ENCODE data around the gene PADI6. TPM values are rescaled to one million over a fixed set of nuclear protein-coding genes. Genes with fewer than 3 reads are reported as not detected.

Gene PADI6
- total and polyA plus RNA-seq, 4 experiments from 2014 or later: 0.10 TPM; not detected in 3

GRCh38 chr1:17370618-17371017, 1.4 kb upstream of the PADI6 start:
- H3K36me3 ChIP-seq (ENCODE audit: insufficient read depth, low read length): no peaks in the 10 kb centered on the region
- Mint-ChIP-seq H3K36me3 (no peaks in the 10 kb centered on the region), H3K4me1 (no peaks in the 10 kb centered on the region), H3K27me3 (peaks cover 5 to 6% of the 10 kb centered on the region in 2 donors), H3K9me3 (no peaks in the 10 kb centered on the region), H3K27ac (no peak overlapping the region), H3K4me3 (no peak overlapping the region)
- CTCF ChIA-PET (ENCODE audit: partially characterized antibody): no interaction called here
- intact Hi-C loops (cut with micrococcal nuclease): no loop called here
- POLR2A ChIA-PET (ENCODE audit: partially characterized antibody): no interaction called here
- DNase-seq: no peak
- H3K9me3 ChIP-seq (ENCODE audit: control insufficient read depth in 1 of 2, low read length in 2 of 2): no peaks in the 10 kb centered on the region
- H3K27ac ChIP-seq (ENCODE audit: low read depth, low read length): no peak overlapping the region
- H3K4me3 ChIP-seq (ENCODE audit: low read length in 2 of 2): no peak overlapping the region
- no peaks in the 10 kb centered on the region for H3K4me1 ChIP-seq (ENCODE audit: insufficient read depth, low read length)
- peaks cover 6% of the 10 kb centered on the region for H3K27me3 ChIP-seq (ENCODE audit: insufficient read depth, low read length)

GRCh38 chr1:17372955-17373354, 959 bp downstream of the PADI6 start:
- H3K4me1 ChIP-seq (ENCODE audit: insufficient read depth, low read length): no peaks in the 10 kb centered on the region
- H3K9me3 Mint-ChIP-seq: peaks cover 0 to 2% (median 0%) of the 10 kb centered on the region in 8 donors
- H3K36me3 Mint-ChIP-seq: no peaks in the 10 kb centered on the region
- no peak overlapping the region for H3K4me3 Mint-ChIP-seq
- no peaks in the 10 kb centered on the region for H3K4me1 Mint-ChIP-seq
- no peaks in the 10 kb centered on the region for H3K36me3 ChIP-seq (ENCODE audit: insufficient read depth, low read length)
- no peak overlapping the region for H3K4me3 ChIP-seq (ENCODE audit: low read length in 2 of 2)
- no peak for DNase-seq
- H3K27ac ChIP-seq (ENCODE audit: low read depth, low read length): no peak overlapping the region
- peaks cover 2 to 10% of the 10 kb centered on the region in 2 donors for H3K27me3 Mint-ChIP-seq
- intact Hi-C loops (cut with micrococcal nuclease): no loop called here
- CTCF ChIA-PET (ENCODE audit: partially characterized antibody): no interaction called here
- POLR2A ChIA-PET (ENCODE audit: partially characterized antibody): no interaction called here
- no peaks in the 10 kb centered on the region for H3K9me3 ChIP-seq (ENCODE audit: control insufficient read depth in 1 of 2, low read length in 2 of 2)
- peaks cover 6% of the 10 kb centered on the region for H3K27me3 ChIP-seq (ENCODE audit: insufficient read depth, low read length)
- no peak overlapping the region for H3K27ac Mint-ChIP-seq

DNA sequence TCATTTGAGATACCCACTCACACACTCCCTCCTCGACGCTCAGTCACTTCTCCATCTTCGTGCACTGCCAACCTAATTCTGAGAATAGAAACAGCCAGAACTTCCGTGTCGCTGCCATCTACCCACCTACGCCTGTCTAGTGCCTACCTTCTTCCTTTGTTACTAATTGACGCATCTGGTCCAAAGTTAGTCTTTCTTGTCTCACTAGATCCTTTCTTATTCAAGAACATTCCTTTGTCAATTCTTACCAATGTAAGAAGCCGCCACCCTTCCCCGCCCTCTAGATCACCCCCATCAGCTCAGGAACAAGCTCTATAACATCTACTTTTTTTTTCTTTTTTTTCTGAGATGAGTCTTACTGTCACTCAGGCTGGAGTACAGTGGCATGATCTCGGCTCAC, 3.7 kb downstream of the PADI6 start:
- ChIA-PET CTCF (ENCODE audit: partially characterized antibody) (no interaction called here), POLR2A (ENCODE audit: partially characterized antibody) (no interaction called here)
- Mint-ChIP-seq H3K9me3 (peaks cover 0 to 2% (median 0%) of the 10 kb centered on the region in 8 donors), H3K4me3 (no peak overlapping the region), H3K4me1 (no peaks in the 10 kb centered on the region), H3K36me3 (no peaks in the 10 kb centered on the region), H3K27ac (no peak overlapping the region), H3K27me3 (peaks cover 6 to 8% of the 10 kb centered on the region in 2 donors)
- H3K4me1 ChIP-seq (ENCODE audit: insufficient read depth, low read length): no peaks in the 10 kb centered on the region
- no peak overlapping the region for H3K4me3 ChIP-seq (ENCODE audit: low read length in 2 of 2)
- H3K9me3 ChIP-seq (ENCODE audit: control insufficient read depth in 1 of 2, low read length in 2 of 2): no peaks in the 10 kb centered on the region
- H3K27ac ChIP-seq (ENCODE audit: low read depth, low read length): no peak overlapping the region
- no peaks in the 10 kb centered on the region for H3K36me3 ChIP-seq (ENCODE audit: insufficient read depth, low read length)
- intact Hi-C loops (cut with micrococcal nuclease): no loop called here
- no peak for DNase-seq
- peaks cover under 1% of the 10 kb centered on the region for H3K27me3 ChIP-seq (ENCODE audit: insufficient read depth, low read length)

DNA sequence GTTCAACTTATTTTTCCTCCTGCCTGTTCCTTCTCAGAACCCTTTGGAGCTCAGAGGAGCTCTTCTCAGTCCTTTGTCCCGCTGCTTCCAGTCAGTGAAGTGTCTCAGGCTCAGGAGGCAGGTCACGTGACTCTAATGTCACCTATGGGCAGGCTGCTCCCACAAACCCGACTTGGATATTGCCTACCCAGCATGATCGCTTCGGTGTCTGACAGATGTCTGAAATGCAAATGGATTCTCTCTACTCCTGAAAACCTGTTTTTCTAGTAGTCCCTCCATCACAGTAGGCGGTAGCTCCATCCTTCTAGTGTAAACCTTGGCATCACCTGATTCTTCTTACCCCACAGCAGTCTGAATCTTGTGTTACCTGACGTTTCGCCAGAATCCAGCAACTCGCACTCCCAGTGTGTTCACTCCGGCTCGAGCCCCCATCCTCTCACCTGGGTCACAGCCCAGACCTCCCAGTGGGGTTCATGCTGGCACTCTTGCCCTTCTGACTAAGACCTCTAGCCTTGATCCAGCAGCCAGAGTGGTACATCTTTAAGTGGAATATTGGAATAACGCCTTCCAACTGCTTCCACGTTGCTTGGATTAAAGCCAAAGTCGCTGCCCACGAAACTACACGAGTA, 5.4 kb downstream of the PADI6 start:
- Mint-ChIP-seq H3K27me3 (peaks cover 6 to 8% of the 10 kb centered on the region in 2 donors), H3K4me3 (no peak overlapping the region), H3K4me1 (no peaks in the 10 kb centered on the region), H3K36me3 (no peaks in the 10 kb centered on the region), H3K9me3 (peaks cover 0 to 2% (median 0%) of the 10 kb centered on the region in 8 donors), H3K27ac (no peak overlapping the region)
- CTCF ChIA-PET (ENCODE audit: partially characterized antibody): no interaction called here
- DNase-seq: no peak
- Histone ChIP-seq H3K36me3 (ENCODE audit: insufficient read depth, low read length) (no peaks in the 10 kb centered on the region), H3K4me1 (ENCODE audit: insufficient read depth, low read length) (no peaks in the 10 kb centered on the region), H3K27me3 (ENCODE audit: insufficient read depth, low read length) (no peaks in the 10 kb centered on the region), H3K9me3 (ENCODE audit: control insufficient read depth in 1 of 2, low read length in 2 of 2) (no peaks in the 10 kb centered on the region), H3K4me3 (ENCODE audit: low read length in 2 of 2) (no peak overlapping the region), H3K27ac (ENCODE audit: low read depth, low read length) (no peak overlapping the region)
- POLR2A ChIA-PET (ENCODE audit: partially characterized antibody): no interaction called here
- intact Hi-C loops (cut with micrococcal nuclease): no loop called here

GRCh38 chr1:17381161-17381560, 9.2 kb downstream of the PADI6 start:
- H3K36me3 Mint-ChIP-seq: no peaks in the 10 kb centered on the region
- intact Hi-C loops (cut with micrococcal nuclease): no loop called here
- Histone ChIP-seq H3K4me3 (ENCODE audit: low read length in 2 of 2) (no peak overlapping the region), H3K27ac (ENCODE audit: low read depth, low read length) (no peak overlapping the region), H3K4me1 (ENCODE audit: insufficient read depth, low read length) (no peaks in the 10 kb centered on the region), H3K9me3 (ENCODE audit: control insufficient read depth in 1 of 2, low read length in 2 of 2) (no peaks in the 10 kb centered on the region), H3K27me3 (ENCODE audit: insufficient read depth, low read length) (no peaks in the 10 kb centered on the region), H3K36me3 (ENCODE audit: insufficient read depth, low read length) (no peaks in the 10 kb centered on the region)
- peaks cover 0 to under 1% (median 0%) of the 10 kb centered on the region in 8 donors for H3K9me3 Mint-ChIP-seq
- no peak overlapping the region for H3K27ac Mint-ChIP-seq
- no peak overlapping the region for H3K4me3 Mint-ChIP-seq
- DNase-seq: no peak
- ChIA-PET CTCF (ENCODE audit: partially characterized antibody) (no interaction called here), POLR2A (ENCODE audit: partially characterized antibody) (no interaction called here)
- peaks cover 0 to 1% (median 0%) of the 10 kb centered on the region in 4 donors for H3K4me1 Mint-ChIP-seq
- peaks cover 4 to 6% of the 10 kb centered on the region in 2 donors for H3K27me3 Mint-ChIP-seq

- Mint-ChIP-seq H3K27me3 (peaks cover 1 to 3% of the 10 kb centered on the region in 2 donors), H3K9me3 (no peaks in the 10 kb centered on the region), H3K4me3 (no peak overlapping the region), H3K27ac (no peak overlapping the region), H3K4me1 (peaks cover 0 to 5% (median 1%) of the 10 kb centered on the region in 4 donors), H3K36me3 (no peaks in the 10 kb centered on the region)
- DNase-seq: no peak
- no peaks in the 10 kb centered on the region for H3K4me1 ChIP-seq (ENCODE audit: insufficient read depth, low read length)
- intact Hi-C loops (cut with micrococcal nuclease): no loop called here
- no peaks in the 10 kb centered on the region for H3K36me3 ChIP-seq (ENCODE audit: insufficient read depth, low read length)
- no peak overlapping the region for H3K4me3 ChIP-seq (ENCODE audit: low read length in 2 of 2)
- no peaks in the 10 kb centered on the region for H3K27me3 ChIP-seq (ENCODE audit: insufficient read depth, low read length)
- no peak overlapping the region for H3K27ac ChIP-seq (ENCODE audit: low read depth, low read length)
- H3K9me3 ChIP-seq (ENCODE audit: control insufficient read depth in 1 of 2, low read length in 2 of 2): no peaks in the 10 kb centered on the region
- CTCF ChIA-PET (ENCODE audit: partially characterized antibody): interaction anchor here (0.7 kb wide), 1 partner anchor 13 kb away, joined by 3 read pairs; no protein-coding TSS in a partner anchor
- POLR2A ChIA-PET (ENCODE audit: partially characterized antibody): no interaction called here
Observed at GRCh38 chr1:17392199-17392740, 20.3 kb downstream of the PADI6 start.

- ChIA-PET CTCF (ENCODE audit: partially characterized antibody) (no interaction called here), POLR2A (ENCODE audit: partially characterized antibody) (no interaction called here)
- H3K27me3 ChIP-seq (ENCODE audit: insufficient read depth, low read length): no peaks in the 10 kb centered on the region
- intact Hi-C loops (cut with micrococcal nuclease): no loop called here
- Mint-ChIP-seq H3K4me3 (no peak overlapping the region), H3K36me3 (no peaks in the 10 kb centered on the region), H3K9me3 (no peaks in the 10 kb centered on the region), H3K27ac (peak overlapping the region in 1 of 7 donors; percentile 29), H3K27me3 (peaks cover 1 to 3% of the 10 kb centered on the region in 2 donors), H3K4me1 (peaks cover 0 to 5% (median 1%) of the 10 kb centered on the region in 4 donors)
- H3K27ac ChIP-seq (ENCODE audit: low read depth, low read length): no peak overlapping the region
- no peak for DNase-seq
- H3K36me3 ChIP-seq (ENCODE audit: insufficient read depth, low read length): no peaks in the 10 kb centered on the region
- H3K4me3 ChIP-seq (ENCODE audit: low read length in 2 of 2): no peak overlapping the region
- H3K9me3 ChIP-seq (ENCODE audit: control insufficient read depth in 1 of 2, low read length in 2 of 2): no peaks in the 10 kb centered on the region
- no peaks in the 10 kb centered on the region for H3K4me1 ChIP-seq (ENCODE audit: insufficient read depth, low read length)
Observed at GRCh38 chr1:17393230-17393629, 21.2 kb downstream of the PADI6 start.
